HG03432 (cell line): ENCODE measurements around the gene ARSK.

ENCODE experiments used
- ATAC-seq: cut with Tn5 transposase; IDR thresholded peaks from one replicate; pipeline ENCODE4 v1.9.1; 2021; ENCODE audit warnings: mild to moderate bottlenecking, moderate library complexity; ENCODE audit not compliant: unreplicated experiment

ARSK gene

GRCh38 chr5:95554647-95555548 lies at the start of gene ARSK, which contains the start of gene SKIC3:
TSS of gene ARSK (plus strand) at chr5:95555101. CDS start at chr5:95555279, 178 bp downstream.
TSS of gene SKIC3 (minus strand) at chr5:95554977. CDS start at chr5:95547150, 7,827 bp downstream.
- ATAC-seq: peak; percentile 94

- no peak for ATAC-seq
These were observed 46.4 kb upstream of the ARSK start for GRCh38 chr5:95508550-95508949.

- no peak for ATAC-seq
These were observed 43.3 kb upstream of the ARSK start for GRCh38 chr5:95511606-95512005.

- ATAC-seq: no peak
These were observed 36.5 kb upstream of the ARSK start for GRCh38 chr5:95518417-95518816.

- no peak for ATAC-seq
These were observed 35.8 kb upstream of the ARSK start for GRCh38 chr5:95519151-95519550.

- no peak for ATAC-seq
These were observed 35.2 kb upstream of the ARSK start for GRCh38 chr5:95519681-95520080.

GRCh38 chr5:95520206-95520605 lies 34.7 kb upstream of the ARSK start:
- ATAC-seq: no peak

GRCh38 chr5:95524423-95524822 lies 30.5 kb upstream of the ARSK start:
- no peak for ATAC-seq

- no peak for ATAC-seq
These were observed 28.0 kb upstream of the ARSK start for GRCh38 chr5:95526871-95527270.

- no peak for ATAC-seq
These were observed 26.3 kb upstream of the ARSK start for GRCh38 chr5:95528565-95528964.

GRCh38 chr5:95530416-95530815 lies 24.5 kb upstream of the ARSK start:
- no peak for ATAC-seq

GRCh38 chr5:95531491-95531890 lies 23.4 kb upstream of the ARSK start:
- no peak for ATAC-seq

GRCh38 chr5:95532415-95532814 lies 22.5 kb upstream of the ARSK start:
- ATAC-seq: no peak

GRCh38 chr5:95533106-95533505 lies 21.8 kb upstream of the ARSK start:
- ATAC-seq: no peak

- ATAC-seq: no peak
These were observed 21.1 kb upstream of the ARSK start for GRCh38 chr5:95533761-95534160.

GRCh38 chr5:95537501-95537900 lies 17.4 kb upstream of the ARSK start:
- no peak for ATAC-seq

- no peak for ATAC-seq
These were observed 11.7 kb upstream of the ARSK start for GRCh38 chr5:95543017-95543705.

- ATAC-seq: no peak
These were observed 5.9 kb upstream of the ARSK start for GRCh38 chr5:95549030-95549429.

GRCh38 chr5:95554331-95554646 lies 612 bp upstream of the ARSK start:
- peak; percentile 28 for ATAC-seq

- ATAC-seq: no peak
These were observed 652 bp downstream of the ARSK start for GRCh38 chr5:95555553-95555952.

- no peak for ATAC-seq
These were observed 2.9 kb downstream of the ARSK start for GRCh38 chr5:95557841-95558240.

- ATAC-seq: no peak
These were observed 7.4 kb downstream of the ARSK start for GRCh38 chr5:95562282-95562681.
